Vagina (tissue), 2 donors: ENCODE results near the gene TTLL11. TPM values are rescaled to one million over a fixed set of nuclear protein-coding genes. Genes with fewer than 3 reads are reported as not detected.

Experiments used
- DNase-seq, 2 donors: peaks; one replicate each; pipeline ENCODE4 v3.0.0-alpha.2; 2017; ENCODE audit errors: extremely low spot score in 2 of 2
- H3K27ac ChIP-seq: fragments of 200-600 bp; sonication (generic); one replicate; pipeline ENCODE4 v1.5.1; 2019
- H3K27me3 ChIP-seq: fragments of 200-600 bp; sonication (generic); one replicate; pipeline ENCODE4 v1.5.1; 2019
- H3K36me3 ChIP-seq, 2 donors: fragments of 200-600 bp; sonication (generic); one replicate each; pipeline ENCODE4 v1.5.1; 2017 to 2019
- H3K4me1 ChIP-seq: fragments of 200-600 bp; sonication (generic); one replicate; pipeline ENCODE4 v1.5.1; 2019
- H3K4me3 ChIP-seq, 2 donors: fragments of 200-600 bp; sonication (generic); 1 replicate in 1 of 2; 2 replicates in 1 of 2; pipeline ENCODE4 v1.5.1; 2016 to 2019
- H3K9me3 ChIP-seq: fragments of 200-600 bp; sonication (generic); one replicate; pipeline ENCODE4 v1.5.1; 2019
- POLR2A ChIP-seq, 2 donors: fragments of 450-650 bp; IDR thresholded peaks; one replicate each; pipeline ENCODE4 v1.6.1; 2017; ENCODE audit warnings: antibody characterized with exemption in 2 of 2, mild to moderate bottlenecking in 2 of 2, moderate library complexity in 2 of 2
- POLR2AphosphoS5 ChIP-seq, 2 donors: sonication (generic); formaldehyde crosslinking; IDR thresholded peaks; one replicate each; pipeline ENCODE4 v1.9.0; 2017; ENCODE audit warnings: antibody characterized with exemption in 2 of 2, mild to moderate bottlenecking in 2 of 2, low read depth in 1 of 2; ENCODE audit not compliant: insufficient read depth in 1 of 2
- intact Hi-C: fragments of 100-400 bp; cut with DNase I; formaldehyde crosslinking; loops from one replicate; pipeline ENCODE4 v1.15.1; 2023
- total RNA-seq: library from RNA; depleted of rRNA; stranded (reverse); fragments of >200 nt; gene quantifications from one replicate; pipeline ENCODE4 v1.2.3, GENCODE V29; 2016
- TF ChIP-seq, protein P1 (sequence below), 3 experiments: fragments of 450-650 bp in 2 of 3; fragments of 200-600 bp in 1 of 3; sonication (generic) in 1 of 3; IDR thresholded peaks; one replicate each; pipeline ENCODE4 v1.5.1; 2017 to 2019; ENCODE audit warnings: antibody characterized with exemption in 3 of 3, mild to moderate bottlenecking in 2 of 3, moderate library complexity in 2 of 3

The TTLL11 gene
- total RNA-seq, 1 donor from 2014 or later, result 11.0 TPM

- intact Hi-C loops, result no loop called here
- no peaks in the 10 kb centered on the region for H3K27me3 ChIP-seq
- H3K27ac ChIP-seq, result no peak overlapping the region
- no peaks in the 10 kb centered on the region for H3K9me3 ChIP-seq
- no peaks in the 10 kb centered on the region for H3K36me3 ChIP-seq
- no peak overlapping the region for H3K4me3 ChIP-seq
- no peaks in the 10 kb centered on the region for H3K4me1 ChIP-seq
- no peak for DNase-seq
- TF ChIP-seq POLR2A (IDR thresholded peaks at IDR 0.05) (no peak), POLR2AphosphoS5 (IDR thresholded peaks at IDR 0.05; ENCODE audit: insufficient read depth in 1 of 2, low read depth in 1 of 2) (no peak)
- TF ChIP-seq, protein P1, sequence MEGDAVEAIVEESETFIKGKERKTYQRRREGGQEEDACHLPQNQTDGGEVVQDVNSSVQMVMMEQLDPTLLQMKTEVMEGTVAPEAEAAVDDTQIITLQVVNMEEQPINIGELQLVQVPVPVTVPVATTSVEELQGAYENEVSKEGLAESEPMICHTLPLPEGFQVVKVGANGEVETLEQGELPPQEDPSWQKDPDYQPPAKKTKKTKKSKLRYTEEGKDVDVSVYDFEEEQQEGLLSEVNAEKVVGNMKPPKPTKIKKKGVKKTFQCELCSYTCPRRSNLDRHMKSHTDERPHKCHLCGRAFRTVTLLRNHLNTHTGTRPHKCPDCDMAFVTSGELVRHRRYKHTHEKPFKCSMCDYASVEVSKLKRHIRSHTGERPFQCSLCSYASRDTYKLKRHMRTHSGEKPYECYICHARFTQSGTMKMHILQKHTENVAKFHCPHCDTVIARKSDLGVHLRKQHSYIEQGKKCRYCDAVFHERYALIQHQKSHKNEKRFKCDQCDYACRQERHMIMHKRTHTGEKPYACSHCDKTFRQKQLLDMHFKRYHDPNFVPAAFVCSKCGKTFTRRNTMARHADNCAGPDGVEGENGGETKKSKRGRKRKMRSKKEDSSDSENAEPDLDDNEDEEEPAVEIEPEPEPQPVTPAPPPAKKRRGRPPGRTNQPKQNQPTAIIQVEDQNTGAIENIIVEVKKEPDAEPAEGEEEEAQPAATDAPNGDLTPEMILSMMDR (IDR thresholded peaks at IDR 0.05), result no peak
These were observed 42.9 kb downstream of the TTLL11 start for GRCh38 chr9:122050167-122050566.

- intact Hi-C loops, result no loop called here
- H3K4me1 ChIP-seq, result no peaks in the 10 kb centered on the region
- no peak for DNase-seq
- no peaks in the 10 kb centered on the region for H3K27me3 ChIP-seq
- H3K9me3 ChIP-seq, result no peaks in the 10 kb centered on the region
- H3K36me3 ChIP-seq, result no peaks in the 10 kb centered on the region
- no peak overlapping the region for H3K4me3 ChIP-seq
- H3K27ac ChIP-seq, result no peak overlapping the region
- no peak for TF ChIP-seq POLR2A (IDR thresholded peaks at IDR 0.05)
- TF ChIP-seq, protein P1 (IDR thresholded peaks at IDR 0.05), result no peak
- no peak for TF ChIP-seq POLR2AphosphoS5 (IDR thresholded peaks at IDR 0.05; ENCODE audit: insufficient read depth in 1 of 2, low read depth in 1 of 2)
These were observed 51.1 kb downstream of the TTLL11 start for GRCh38 chr9:122042056-122042455.

- Histone ChIP-seq H3K27me3 (no peaks in the 10 kb centered on the region), H3K9me3 (no peaks in the 10 kb centered on the region), H3K36me3 (no peaks in the 10 kb centered on the region), H3K4me3 (no peak overlapping the region), H3K27ac (no peak overlapping the region), H3K4me1 (no peaks in the 10 kb centered on the region)
- no peak for DNase-seq
- TF ChIP-seq POLR2AphosphoS5 (IDR thresholded peaks at IDR 0.05; ENCODE audit: insufficient read depth in 1 of 2, low read depth in 1 of 2) (no peak), POLR2A (IDR thresholded peaks at IDR 0.05) (no peak)
- TF ChIP-seq, protein P1 (IDR thresholded peaks at IDR 0.05), result no peak
- intact Hi-C loops, result no loop called here
These were observed 52.4 kb downstream of the TTLL11 start for GRCh38 chr9:122040561-122041242.

- no peak for DNase-seq
- intact Hi-C loops, result no loop called here
- Histone ChIP-seq H3K4me3 (no peak overlapping the region), H3K27ac (no peak overlapping the region), H3K36me3 (no peaks in the 10 kb centered on the region), H3K4me1 (no peaks in the 10 kb centered on the region), H3K27me3 (no peaks in the 10 kb centered on the region), H3K9me3 (no peaks in the 10 kb centered on the region)
- no peak for TF ChIP-seq POLR2AphosphoS5 (IDR thresholded peaks at IDR 0.05; ENCODE audit: insufficient read depth in 1 of 2, low read depth in 1 of 2)
These were observed 53.9 kb downstream of the TTLL11 start for GRCh38 chr9:122039234-122039633.

- no peak overlapping the region for H3K27ac ChIP-seq
- H3K4me3 ChIP-seq, result no peak overlapping the region
- TF ChIP-seq POLR2AphosphoS5 (IDR thresholded peaks at IDR 0.05; ENCODE audit: insufficient read depth in 1 of 2, low read depth in 1 of 2) (no peak), POLR2A (IDR thresholded peaks at IDR 0.05) (no peak)
- TF ChIP-seq, protein P1 (IDR thresholded peaks at IDR 0.05), result no peak
- H3K9me3 ChIP-seq, result no peaks in the 10 kb centered on the region
- intact Hi-C loops, result no loop called here
- H3K4me1 ChIP-seq, result peaks cover 13% of the 10 kb centered on the region
- no peaks in the 10 kb centered on the region for H3K27me3 ChIP-seq
- no peaks in the 10 kb centered on the region for H3K36me3 ChIP-seq
- no peak for DNase-seq
These were observed 56.1 kb downstream of the TTLL11 start for GRCh38 chr9:122036988-122037387.
